Lung (tissue), 12 donors: ENCODE results near the gene PHLPP1. TPM values are rescaled to one million over a fixed set of nuclear protein-coding genes. Genes with fewer than 3 reads are reported as not detected.

ENCODE experiments used
- ATAC-seq: fragments of 200-7000 bp; cut with Tn5 transposase; one replicate; pipeline ENCODE4 v1.9.1; 2020; ENCODE audit warnings: moderate number of reproducible peaks; ENCODE audit not compliant: insufficient read depth, low FRiP score
- DNase-seq, 3 donors: peaks; one replicate each; pipeline ENCODE4 v3.0.0-alpha.2; 2013 to 2017
- H3K27ac ChIP-seq, 2 donors: one replicate each; pipeline ENCODE4 v1.5.1; 2013; ENCODE audit warnings: mild to moderate bottlenecking in 2 of 2, moderate library complexity in 2 of 2, control low read depth in 1 of 2, inconsistent platforms in 1 of 2, low read depth in 1 of 2, low read length in 1 of 2
- H3K27me3 ChIP-seq, 3 donors: one replicate each; pipeline ENCODE4 v1.5.1; 2013; ENCODE audit warnings: low read length in 2 of 3; ENCODE audit not compliant: control insufficient read depth in 3 of 3, insufficient read depth in 3 of 3
- H3K36me3 ChIP-seq, 4 donors: one replicate each; pipeline ENCODE4 v1.5.1; 2013; ENCODE audit warnings: low read length in 4 of 4, mild to moderate bottlenecking in 1 of 4, moderate library complexity in 1 of 4; ENCODE audit not compliant: control insufficient read depth in 4 of 4, insufficient read depth in 4 of 4
- H3K4me1 ChIP-seq, 5 donors: one replicate each; pipeline ENCODE4 v1.5.1; 2013; ENCODE audit warnings: low read length in 5 of 5, mild to moderate bottlenecking in 2 of 5, moderate library complexity in 1 of 5; ENCODE audit not compliant: control insufficient read depth in 5 of 5, insufficient read depth in 5 of 5
- H3K4me3 ChIP-seq: one replicate; pipeline ENCODE4 v1.5.1; 2013; ENCODE audit warnings: mild to moderate bottlenecking, control low read depth, moderate library complexity
- H3K9ac ChIP-seq, 2 donors: one replicate each; pipeline ENCODE4 v1.5.1; 2013; ENCODE audit warnings: low read length in 2 of 2, control low read depth in 1 of 2; ENCODE audit not compliant: insufficient read depth in 1 of 2
- H3K9me3 ChIP-seq, 4 donors: one replicate each; pipeline ENCODE4 v1.5.1; 2013; ENCODE audit warnings: low read length in 3 of 4, mild to moderate bottlenecking in 1 of 4, moderate library complexity in 1 of 4; ENCODE audit not compliant: control insufficient read depth in 4 of 4, insufficient read depth in 3 of 4
- CTCF ChIP-seq: IDR thresholded peaks from 2 replicates; pipeline ENCODE4 v1.5.1; 2012; ENCODE audit warnings: mild to moderate bottlenecking; ENCODE audit errors: control extremely low read depth, extremely low read depth
- WGBS, 2 donors: extraction: QIAGEN DNeasy Blood & Tissue Kit; methylation state at CpG; one replicate each; pipeline ENCODE4 v1.1.7; 2013; 5-methylcytosine and 5-hydroxymethylcytosine counted together
- polyA plus RNA-seq, 2 donors: library from polyadenylated mRNA; stranded (reverse); fragments of 200-250 nt; gene quantifications; one replicate each; pipeline ENCODE4 v1.2.1, GENCODE V29; 2013
- total RNA-seq, 2 donors: library from RNA; depleted of rRNA in 1 of 2; stranded (reverse); fragments of >200 nt in 1 of 2; gene quantifications; one replicate each; pipeline ENCODE4 v1.2.1, GENCODE V29; 2014 to 2021
- donor health status: control.
- donor health status: control.
- donor health status: Bipolar disorder and iron deficiency.
- donor health status: healthy.
- donor health status: DM: yes; HTN: yes; CAD: no.

Gene PHLPP1
- total and polyA plus RNA-seq, 4 donors: 2.3 to 29.2 (median 7.9) TPM

GRCh38 chr18:62979900-62980299 is 264.6 kb downstream of the PHLPP1 start:
- Histone ChIP-seq H3K36me3 (peaks cover 0 to 20% (median 7%) of the 10 kb centered on the region in 4 donors), H3K27ac (no peak overlapping the region), H3K4me1 (peaks cover 0 to 8% (median 0%) of the 10 kb centered on the region in 5 donors), H3K27me3 (no peaks in the 10 kb centered on the region), H3K4me3 (no peak overlapping the region), H3K9me3 (no peaks in the 10 kb centered on the region), H3K9ac (peak overlapping the region in 1 of 2 donors; percentile 7)
- peak in 2 of 3 donors; percentile 48 to 59 for DNase-seq
- 67 to 70% methylated on average over 4 of the region's 4 CpGs for WGBS, 2 donors
- ATAC-seq: no peak
- no peak for TF ChIP-seq CTCF

- no peak overlapping the region for H3K27ac ChIP-seq
- no peak overlapping the region for H3K4me3 ChIP-seq
- H3K27me3 ChIP-seq: no peaks in the 10 kb centered on the region
- WGBS, 2 donors: 53 to 83% methylated on average over 11 of the region's 11 CpGs
- H3K9me3 ChIP-seq: no peaks in the 10 kb centered on the region
- no peak for TF ChIP-seq CTCF
- peaks cover 0 to 17% (median 7%) of the 10 kb centered on the region in 4 donors for H3K36me3 ChIP-seq
- ATAC-seq (no peak), DNase-seq (no peak)
- H3K9ac ChIP-seq: no peak overlapping the region
- H3K4me1 ChIP-seq: peaks cover 0 to 8% (median 0%) of the 10 kb centered on the region in 5 donors
Observed at GRCh38 chr18:62981566-62981965, 266.2 kb downstream of the PHLPP1 start.

GRCh38 chr18:62982600-62983251 is 267.4 kb downstream of the PHLPP1 start:
- TF ChIP-seq CTCF: peak; percentile 75
- Histone ChIP-seq H3K4me1 (peaks cover 0 to 8% (median 0%) of the 10 kb centered on the region in 5 donors), H3K4me3 (no peak overlapping the region), H3K9me3 (peaks cover 0 to 1% (median 0%) of the 10 kb centered on the region in 4 donors), H3K27ac (no peak overlapping the region), H3K9ac (no peak overlapping the region), H3K36me3 (peaks cover 0 to 16% (median 7%) of the 10 kb centered on the region in 4 donors), H3K27me3 (peaks cover 0 to 3% (median 0%) of the 10 kb centered on the region in 3 donors)
- ATAC-seq (no peak), DNase-seq (peak; percentile 67 to 82 (median 78))
- WGBS, 2 donors: 22 to 31% methylated on average over 11 of the region's 11 CpGs
